ENCODE results near the gene ZNF223. TPM values are rescaled to one million over a fixed set of nuclear protein-coding genes. Genes with fewer than 3 reads are reported as not detected.

Gene ZNF223
- total RNA-seq, 6 donors from 2014 or later: 4.7 to 11.8 (median 6.3) TPM

DNA sequence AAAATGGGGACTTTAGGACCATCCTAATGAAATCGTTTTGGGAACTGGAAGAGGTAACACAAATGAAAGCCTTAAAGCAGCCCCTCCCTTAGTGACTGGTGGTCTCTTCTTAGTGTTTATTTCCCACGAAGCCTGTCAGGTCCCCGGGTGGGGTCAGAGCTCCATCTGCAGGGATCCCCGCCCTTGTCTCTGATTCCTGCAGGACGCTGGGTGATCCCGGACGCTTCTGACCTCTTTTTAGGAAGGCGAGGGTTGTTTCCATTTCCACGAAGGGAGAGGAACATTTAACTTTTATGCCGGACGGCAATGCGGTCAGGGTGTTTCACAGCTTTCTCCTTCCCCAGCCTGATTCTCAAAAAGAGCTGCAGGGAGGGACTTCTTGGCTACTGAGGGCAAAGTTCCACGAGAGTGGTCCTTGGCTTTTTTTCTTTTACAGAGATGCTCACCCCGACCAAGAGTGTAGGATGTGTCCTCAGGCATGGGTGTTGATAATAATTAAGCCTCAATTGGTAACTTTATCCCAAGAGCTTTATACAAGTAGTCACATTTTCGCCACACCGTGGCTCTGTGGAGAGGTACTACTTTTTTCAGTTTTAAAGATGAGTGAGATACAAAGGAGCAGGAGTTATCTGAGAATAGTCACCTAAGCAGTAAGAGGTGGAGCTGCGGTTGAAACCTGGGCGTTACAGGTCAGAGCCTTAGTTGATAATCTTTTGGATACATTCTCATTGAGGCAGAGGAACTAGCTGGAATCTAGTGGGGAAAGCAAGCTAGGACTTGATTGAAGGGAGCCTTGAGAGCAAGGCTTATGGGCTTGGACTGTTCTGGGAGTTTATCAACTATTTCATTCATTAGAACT is 20.9 kb downstream of the ZNF223 start:
- peak overlapping the region in 1 of 4 donors; percentile 71 for H3K27ac ChIP-seq
- WGBS, 2 donors: 21 to 24% methylated on average over 16 to 18 of the region's 18 CpGs
- no peak for DNase-seq
- peaks cover 0 to 15% (median 5%) of the 10 kb centered on the region in 4 donors for H3K9me3 ChIP-seq
- H3K27me3 ChIP-seq: no peaks in the 10 kb centered on the region
- peak in 1 of 2 donors; percentile 34 for ATAC-seq (ENCODE audit: low FRiP score in 2 of 2)
- H3K4me3 ChIP-seq: peak overlapping the region; percentile 53 to 83 (median 72)
- H3K4me1 ChIP-seq: peaks cover 4 to 17% (median 13%) of the 10 kb centered on the region in 4 donors
- H3K36me3 ChIP-seq: peaks cover 0 to 1% (median 0%) of the 10 kb centered on the region in 4 donors
- TF ChIP-seq, protein P1, sequence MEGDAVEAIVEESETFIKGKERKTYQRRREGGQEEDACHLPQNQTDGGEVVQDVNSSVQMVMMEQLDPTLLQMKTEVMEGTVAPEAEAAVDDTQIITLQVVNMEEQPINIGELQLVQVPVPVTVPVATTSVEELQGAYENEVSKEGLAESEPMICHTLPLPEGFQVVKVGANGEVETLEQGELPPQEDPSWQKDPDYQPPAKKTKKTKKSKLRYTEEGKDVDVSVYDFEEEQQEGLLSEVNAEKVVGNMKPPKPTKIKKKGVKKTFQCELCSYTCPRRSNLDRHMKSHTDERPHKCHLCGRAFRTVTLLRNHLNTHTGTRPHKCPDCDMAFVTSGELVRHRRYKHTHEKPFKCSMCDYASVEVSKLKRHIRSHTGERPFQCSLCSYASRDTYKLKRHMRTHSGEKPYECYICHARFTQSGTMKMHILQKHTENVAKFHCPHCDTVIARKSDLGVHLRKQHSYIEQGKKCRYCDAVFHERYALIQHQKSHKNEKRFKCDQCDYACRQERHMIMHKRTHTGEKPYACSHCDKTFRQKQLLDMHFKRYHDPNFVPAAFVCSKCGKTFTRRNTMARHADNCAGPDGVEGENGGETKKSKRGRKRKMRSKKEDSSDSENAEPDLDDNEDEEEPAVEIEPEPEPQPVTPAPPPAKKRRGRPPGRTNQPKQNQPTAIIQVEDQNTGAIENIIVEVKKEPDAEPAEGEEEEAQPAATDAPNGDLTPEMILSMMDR (IDR thresholded peaks at IDR 0.05): no peak
- TF ChIP-seq POLR2A (IDR thresholded peaks at IDR 0.05) (no peak), EP300 (IDR thresholded peaks at IDR 0.05) (no peak), POLR2AphosphoS5 (IDR thresholded peaks at IDR 0.05) (no peak)

DNA sequence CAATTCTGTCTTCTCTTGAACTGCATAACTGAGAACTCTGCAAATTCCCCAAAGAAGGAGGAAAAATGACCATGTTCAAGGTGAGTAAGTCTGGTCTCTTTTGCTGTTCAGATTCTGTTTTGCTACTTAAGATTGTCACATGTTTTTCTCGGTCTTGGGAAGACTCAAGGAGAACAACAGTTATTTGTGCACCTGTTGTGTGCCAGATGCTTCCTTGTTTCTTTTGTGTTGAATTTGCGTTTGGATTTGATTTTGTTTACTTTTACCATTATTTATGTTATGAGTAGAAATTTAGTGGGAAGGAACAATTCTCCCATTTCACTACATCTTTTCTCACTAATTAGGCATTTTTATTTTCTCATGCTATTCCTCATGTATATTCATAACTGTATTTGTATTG is 24.5 kb downstream of the ZNF223 start:
- H3K36me3 ChIP-seq: peaks cover 0 to 23% (median 5%) of the 10 kb centered on the region in 4 donors
- peaks cover 4 to 14% (median 13%) of the 10 kb centered on the region in 4 donors for H3K4me1 ChIP-seq
- no peak overlapping the region for H3K4me3 ChIP-seq
- no peak for DNase-seq
- no peak for ATAC-seq (ENCODE audit: low FRiP score in 2 of 2)
- no peaks in the 10 kb centered on the region for H3K27me3 ChIP-seq
- H3K9me3 ChIP-seq: no peaks in the 10 kb centered on the region
- 79% methylated on average over 2 of the region's 2 CpGs for WGBS, 2 donors
- H3K27ac ChIP-seq: no peak overlapping the region
- TF ChIP-seq POLR2AphosphoS5 (IDR thresholded peaks at IDR 0.05) (no peak), EP300 (IDR thresholded peaks at IDR 0.05) (no peak), POLR2A (IDR thresholded peaks at IDR 0.05) (no peak)
- TF ChIP-seq, protein P1 (IDR thresholded peaks at IDR 0.05): no peak

DNA sequence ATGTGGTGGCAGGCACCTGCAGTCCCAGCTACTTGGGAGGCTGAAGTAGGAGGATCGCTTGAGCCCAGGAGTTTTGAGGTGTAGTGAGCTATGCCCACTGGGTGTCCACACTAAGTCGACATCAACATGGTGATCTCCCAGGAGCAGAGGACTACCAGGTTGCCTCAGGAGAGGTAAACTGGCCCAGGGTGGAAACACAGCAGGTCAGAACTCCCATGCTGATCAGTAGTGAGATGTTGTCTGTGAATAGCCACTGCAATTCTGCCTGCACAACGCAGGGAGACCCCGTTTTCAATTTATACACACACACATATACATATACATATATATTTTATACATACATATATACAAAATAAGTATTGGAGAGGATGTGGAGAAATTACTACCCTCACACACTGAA is 40.3 kb downstream of the ZNF223 start:
- Histone ChIP-seq H3K27ac (no peak overlapping the region), H3K27me3 (no peaks in the 10 kb centered on the region), H3K4me1 (peaks cover 6 to 15% (median 9%) of the 10 kb centered on the region in 4 donors), H3K36me3 (peaks cover 0 to 14% (median 2%) of the 10 kb centered on the region in 4 donors), H3K9me3 (no peaks in the 10 kb centered on the region), H3K4me3 (no peak overlapping the region)
- WGBS, 2 donors: 71 to 73% methylated on average over 4 of the region's 4 CpGs
- ATAC-seq (ENCODE audit: low FRiP score in 2 of 2) (no peak), DNase-seq (no peak)
- no peak for TF ChIP-seq POLR2A (IDR thresholded peaks at IDR 0.05)
- no peak for TF ChIP-seq EP300 (IDR thresholded peaks at IDR 0.05)
- no peak for TF ChIP-seq POLR2AphosphoS5 (IDR thresholded peaks at IDR 0.05)

DNA sequence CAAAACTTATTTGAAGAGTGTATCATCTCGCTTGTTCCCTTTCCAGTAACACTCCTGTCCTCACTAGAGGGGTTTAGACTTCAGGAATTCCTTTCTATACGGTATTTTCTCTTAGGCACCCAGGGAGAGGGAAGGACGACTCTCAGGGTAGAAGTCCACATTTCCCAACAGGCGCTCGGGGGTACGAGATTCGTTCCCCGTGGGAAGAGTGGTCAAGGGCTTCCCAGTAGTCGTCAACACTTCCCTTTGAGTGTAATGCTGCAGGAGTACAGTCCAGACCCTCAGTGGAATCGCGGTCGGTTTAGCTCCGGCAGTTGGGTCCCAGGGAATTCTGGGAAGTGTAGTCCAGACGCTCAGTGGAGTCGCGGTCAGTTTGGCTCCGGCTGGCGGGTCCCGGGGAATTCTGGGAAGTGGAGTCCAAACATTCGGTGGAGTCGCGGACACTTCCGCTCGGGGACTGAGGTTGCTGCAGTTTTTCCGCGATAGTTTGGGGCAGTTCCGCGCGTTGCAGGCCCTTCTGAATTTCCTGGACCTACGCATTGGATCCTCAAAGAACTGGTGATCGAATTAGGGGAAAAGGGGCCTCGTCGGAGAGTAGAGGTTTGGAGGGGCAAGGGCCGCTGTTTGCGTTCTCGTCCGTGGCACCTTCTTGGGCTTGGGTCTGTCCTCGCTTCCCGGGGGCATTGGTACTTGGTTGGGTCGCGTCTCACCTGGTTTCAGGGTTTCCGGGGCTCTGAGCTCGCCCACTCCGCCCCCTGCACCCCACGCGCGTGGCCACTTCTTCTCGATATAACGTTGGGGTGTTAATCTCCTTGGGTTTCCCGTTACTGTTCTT is 42.3 kb downstream of the ZNF223 start, which contains the start of gene ZNF224:
ZNF224 (plus strand) TSS at position 431 of the 835 bp plus-strand sequence. CDS start 3,513 bp downstream, outside the sequence.
- Histone ChIP-seq H3K4me3 (peak within 1 kb of the TSS; percentile 61 to 89 (median 87)), H3K9me3 (peaks cover 0 to 4% (median 0%) of the 10 kb centered on the region in 4 donors), H3K27me3 (no peaks in the 10 kb centered on the region), H3K4me1 (peaks cover 6 to 15% (median 9%) of the 10 kb centered on the region in 4 donors), H3K27ac (peak within 1 kb of the TSS; percentile 31 to 87 (median 74)), H3K36me3 (peaks cover 6 to 28% (median 18%) of the 10 kb centered on the region in 4 donors)
- ATAC-seq (ENCODE audit: low FRiP score in 2 of 2) (peak; percentile 97 to 100), DNase-seq (peak; percentile 84 to 94)
- no peak for TF ChIP-seq EP300 (IDR thresholded peaks at IDR 0.05)
- TF ChIP-seq POLR2A (IDR thresholded peaks at IDR 0.05): peak in 2 of 4 donors; percentile 30 to 56
- peak; percentile 59 to 82 for TF ChIP-seq POLR2AphosphoS5 (IDR thresholded peaks at IDR 0.05)
- TF ChIP-seq, protein P1 (IDR thresholded peaks at IDR 0.05): no peak
- 0% methylated on average over 13 to 50 of the region's 50 CpGs for WGBS, 2 donors
